CD4-positive, alpha-beta T cell treated with Interleukin-12 subunit alpha and Interleukin-12 subunit beta, for 1 hour (primary cell): ENCODE data around the gene TMEM258.

Source experiments
- DNase-seq: peaks from one replicate; pipeline ENCODE4 v3.0.0-alpha.2; 2020

Gene TMEM258

DNA sequence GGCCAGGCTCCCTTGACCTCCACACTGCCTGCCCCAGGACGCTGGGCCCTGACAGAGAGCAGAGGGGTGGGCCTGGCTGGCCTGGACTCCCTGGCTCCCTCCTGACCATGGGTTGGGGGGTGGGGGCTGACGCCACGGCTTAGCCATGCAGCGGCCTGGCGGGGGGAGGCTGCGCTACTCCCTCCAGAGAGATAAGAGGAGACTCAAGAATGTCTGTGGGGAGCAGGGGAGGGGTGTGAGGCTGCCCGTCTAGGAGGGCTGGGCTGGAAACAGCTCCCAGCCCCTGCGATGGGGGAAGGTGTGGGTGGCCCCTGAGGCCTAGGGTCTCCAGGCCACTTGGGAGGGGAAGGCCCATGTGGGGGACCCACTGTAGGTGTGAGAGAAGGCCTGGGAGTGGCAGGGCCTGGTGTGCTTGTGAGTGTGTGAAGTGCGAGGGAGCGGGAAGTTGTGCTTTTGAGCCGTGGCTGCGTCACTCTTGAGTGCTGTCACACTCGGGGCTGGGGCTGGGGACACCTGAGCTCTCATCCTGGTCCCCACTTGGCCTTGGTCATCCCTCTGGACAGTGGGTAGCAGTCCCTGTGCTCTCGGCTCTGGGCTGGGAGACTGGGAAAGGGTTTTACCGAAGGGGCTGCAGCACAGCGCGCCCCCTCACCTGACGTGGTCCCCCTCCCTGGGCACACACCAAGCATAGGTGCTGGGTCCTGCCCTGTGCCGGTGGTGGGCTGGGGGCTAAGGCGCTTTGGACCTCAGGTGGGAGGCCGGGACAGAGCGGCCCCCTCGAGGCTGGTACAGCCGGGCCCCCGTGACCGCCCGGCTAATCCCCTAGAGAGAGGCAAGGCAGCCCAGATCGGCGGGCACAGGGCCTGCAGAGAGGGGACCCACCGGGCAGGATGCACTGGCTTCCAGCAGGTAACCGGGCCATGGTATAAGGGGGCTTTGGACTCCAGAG is 37.6 kb downstream of the TMEM258 start:
- no peak for DNase-seq

DNA sequence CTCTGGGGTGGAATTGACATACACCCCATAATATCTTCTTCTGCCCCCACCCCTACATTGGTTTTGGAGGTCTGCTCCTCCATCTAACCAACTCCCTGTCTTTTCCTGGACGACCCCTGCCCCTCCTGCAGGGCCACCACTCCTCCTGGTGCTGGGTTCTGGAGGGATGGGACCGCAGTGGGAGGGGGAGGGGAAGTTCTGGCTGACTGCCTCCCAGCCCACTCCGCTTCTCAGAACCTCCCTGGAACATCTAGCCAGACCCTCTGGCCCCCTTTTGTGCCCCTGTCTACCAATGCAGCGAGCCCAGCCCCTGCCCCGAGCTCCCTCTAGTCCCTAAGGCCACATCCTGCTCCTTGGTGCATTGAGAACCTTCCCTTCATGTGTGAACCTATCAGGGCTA is 38.7 kb downstream of the TMEM258 start:
- no peak for DNase-seq

DNA sequence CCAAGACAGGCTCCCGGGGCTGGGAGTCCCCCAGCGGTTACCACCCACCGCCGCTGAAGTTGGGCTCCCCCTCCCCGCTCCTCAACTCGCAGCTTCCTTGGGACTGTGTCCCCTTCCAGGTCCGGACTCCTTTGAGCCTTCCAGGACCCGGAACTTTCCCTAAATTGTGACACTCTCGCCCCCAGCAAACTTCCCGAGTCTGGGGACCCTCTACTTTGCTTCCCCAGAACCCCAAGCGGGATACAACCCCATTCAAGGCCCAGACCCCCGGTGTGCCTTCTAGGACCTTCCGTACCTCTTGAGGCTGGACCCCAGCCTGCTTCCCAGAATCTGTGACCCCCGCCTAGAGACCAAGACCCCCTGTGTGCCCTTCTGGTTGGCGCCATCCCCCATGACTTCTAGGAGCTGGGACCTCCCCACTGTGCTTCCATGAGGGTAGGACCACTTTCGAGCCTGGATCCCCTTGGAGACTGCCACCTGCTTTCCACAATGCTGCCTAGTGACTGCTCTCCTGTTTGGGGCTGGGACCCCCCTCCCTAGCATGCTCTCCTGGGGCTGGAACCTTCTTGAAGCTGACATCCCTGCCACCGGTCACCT is 39.4 kb downstream of the TMEM258 start:
- DNase-seq: no peak

DNA sequence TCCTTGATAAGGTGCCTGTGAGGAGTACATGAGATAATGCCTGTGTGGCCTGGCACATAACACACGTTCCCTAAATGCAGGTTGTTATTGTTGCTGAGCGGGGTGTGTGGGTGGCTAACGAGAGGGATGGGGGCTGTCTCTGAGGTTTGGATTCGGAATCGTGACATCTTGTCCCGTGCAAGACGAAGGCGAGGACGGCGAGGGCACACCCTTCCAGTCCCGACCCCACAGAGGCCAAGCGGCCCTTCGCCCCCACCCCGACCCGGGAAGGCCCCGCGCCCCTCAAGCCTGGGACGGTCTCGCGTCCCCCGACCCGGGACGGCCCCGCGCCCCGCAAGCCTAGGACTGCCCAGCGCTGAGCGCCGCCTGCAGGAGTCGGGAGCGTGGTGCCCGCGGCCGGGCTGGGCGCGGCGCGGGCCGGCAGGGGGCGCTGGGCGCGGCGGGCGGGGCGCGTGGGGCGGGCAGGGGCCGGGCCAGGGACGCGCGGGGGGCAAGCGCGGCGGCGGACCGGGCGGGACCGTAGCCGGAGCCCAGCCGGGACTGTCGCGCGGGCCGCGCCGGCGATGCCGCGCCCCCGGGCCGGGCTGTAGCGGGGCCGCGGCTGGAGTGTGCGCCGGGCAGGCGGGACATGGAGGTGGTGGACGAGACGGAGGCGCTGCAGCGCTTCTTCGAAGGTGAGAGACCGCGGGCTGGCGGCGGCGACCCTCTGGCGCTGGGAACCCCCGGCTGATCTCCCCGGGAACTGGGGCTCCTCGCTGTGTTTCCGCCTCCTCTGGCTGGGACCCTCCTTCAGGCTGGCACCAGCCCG is 40.1 kb downstream of the TMEM258 start, which contains the start of gene MYRF:
Gene MYRF, plus strand, starts transcription at position 520 of the 808 bp plus-strand sequence. Its CDS starts 109 bp downstream, at position 629.
- peak; percentile 68 for DNase-seq

DNA sequence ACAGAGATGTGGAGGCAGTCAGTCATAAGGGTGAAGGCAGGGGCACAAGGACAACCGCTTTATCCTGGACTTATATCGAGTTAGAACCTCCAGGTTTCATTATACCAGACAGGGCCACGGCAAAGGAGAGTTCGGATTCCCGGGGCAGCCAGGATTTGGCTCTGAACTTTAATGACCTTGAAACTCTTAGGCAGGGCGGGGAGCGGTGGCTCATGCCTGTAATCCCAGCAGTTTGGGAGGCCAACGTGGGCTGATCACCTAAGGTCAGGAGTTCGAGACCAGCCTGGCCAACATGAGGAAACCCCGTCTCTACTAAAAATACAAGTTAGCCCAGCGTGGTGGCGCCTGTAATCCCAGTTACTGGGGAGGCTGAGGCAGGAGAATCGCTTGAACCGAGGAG is 41.0 kb downstream of the TMEM258 start:
- no peak for DNase-seq

DNA sequence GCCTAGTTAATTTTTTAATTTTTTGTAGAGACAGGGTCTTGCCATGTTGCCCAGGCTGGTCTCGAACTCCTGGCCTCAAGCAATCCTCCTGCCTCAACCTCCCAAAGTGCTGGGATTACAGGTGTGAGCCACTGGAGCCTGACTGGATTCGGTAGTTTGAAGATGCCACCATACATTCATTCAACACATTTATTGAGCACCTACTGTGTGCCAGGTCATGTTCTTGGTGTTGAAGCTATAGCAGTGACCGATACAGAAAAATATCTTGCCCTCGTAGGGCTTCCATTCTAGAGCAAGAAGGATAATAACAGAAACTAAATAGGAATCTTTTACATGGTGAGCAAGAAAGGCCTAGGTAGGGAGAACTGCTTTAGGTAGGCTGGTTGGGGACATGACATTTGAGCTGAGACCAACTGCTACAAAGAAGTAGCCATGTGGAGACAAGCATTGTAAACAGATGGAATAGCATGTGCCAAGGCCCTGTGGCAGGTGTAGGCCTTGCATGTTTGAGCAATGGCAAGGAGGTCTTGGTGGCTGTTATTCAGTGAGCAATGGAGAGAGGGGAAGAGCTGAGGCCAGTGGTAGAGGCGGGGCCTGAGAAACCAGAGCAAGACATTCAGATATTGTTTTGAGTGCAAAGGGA is 41.6 kb downstream of the TMEM258 start:
- DNase-seq: no peak

DNA sequence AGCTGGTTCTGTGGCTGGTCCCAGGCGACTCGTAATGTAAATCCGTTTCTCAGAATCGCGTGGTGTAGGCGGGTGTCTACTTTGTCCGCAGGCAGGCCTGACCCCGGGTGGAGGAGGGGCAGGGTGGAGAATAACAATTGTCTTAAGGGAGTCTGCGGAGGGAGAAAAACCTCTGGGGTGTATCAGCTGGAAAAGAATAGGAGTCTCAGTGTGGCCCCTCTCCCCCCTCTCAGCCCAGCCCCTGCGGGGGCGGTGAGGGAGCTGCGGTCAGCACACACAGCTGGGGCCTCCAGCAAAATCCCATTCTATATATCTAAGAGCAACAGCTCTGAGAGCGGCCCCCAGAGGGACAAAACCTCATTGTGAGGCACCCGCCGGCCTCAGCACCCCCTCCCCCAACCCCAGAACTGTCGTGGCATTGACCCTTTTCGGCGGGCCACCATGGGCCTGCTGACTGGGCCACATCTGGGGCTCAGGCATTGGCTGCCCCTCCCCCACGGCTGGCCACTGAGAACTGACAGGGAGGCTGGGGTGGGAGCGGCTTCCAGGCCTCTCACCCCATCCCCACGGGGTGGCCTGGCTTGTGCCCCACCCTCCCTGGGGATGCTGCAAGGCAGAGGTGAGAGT is 42.7 kb downstream of the TMEM258 start:
- no peak for DNase-seq

DNA sequence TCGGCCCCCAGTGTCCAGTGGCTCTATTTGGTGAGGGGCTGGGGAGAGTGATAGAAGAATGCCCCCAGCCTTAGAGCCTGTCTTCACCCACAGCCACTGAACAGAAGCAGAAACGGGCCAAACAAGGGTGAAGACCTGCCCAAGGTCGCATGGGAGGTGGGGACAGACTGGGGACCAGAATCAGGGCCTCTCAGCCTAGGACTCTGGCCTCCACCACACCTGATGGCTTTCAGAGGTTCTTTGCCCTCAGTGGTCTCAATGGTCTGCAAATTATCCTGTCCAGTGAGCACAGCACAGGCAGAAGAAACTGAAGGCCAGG is 44.5 kb downstream of the TMEM258 start:
- DNase-seq: no peak

DNA sequence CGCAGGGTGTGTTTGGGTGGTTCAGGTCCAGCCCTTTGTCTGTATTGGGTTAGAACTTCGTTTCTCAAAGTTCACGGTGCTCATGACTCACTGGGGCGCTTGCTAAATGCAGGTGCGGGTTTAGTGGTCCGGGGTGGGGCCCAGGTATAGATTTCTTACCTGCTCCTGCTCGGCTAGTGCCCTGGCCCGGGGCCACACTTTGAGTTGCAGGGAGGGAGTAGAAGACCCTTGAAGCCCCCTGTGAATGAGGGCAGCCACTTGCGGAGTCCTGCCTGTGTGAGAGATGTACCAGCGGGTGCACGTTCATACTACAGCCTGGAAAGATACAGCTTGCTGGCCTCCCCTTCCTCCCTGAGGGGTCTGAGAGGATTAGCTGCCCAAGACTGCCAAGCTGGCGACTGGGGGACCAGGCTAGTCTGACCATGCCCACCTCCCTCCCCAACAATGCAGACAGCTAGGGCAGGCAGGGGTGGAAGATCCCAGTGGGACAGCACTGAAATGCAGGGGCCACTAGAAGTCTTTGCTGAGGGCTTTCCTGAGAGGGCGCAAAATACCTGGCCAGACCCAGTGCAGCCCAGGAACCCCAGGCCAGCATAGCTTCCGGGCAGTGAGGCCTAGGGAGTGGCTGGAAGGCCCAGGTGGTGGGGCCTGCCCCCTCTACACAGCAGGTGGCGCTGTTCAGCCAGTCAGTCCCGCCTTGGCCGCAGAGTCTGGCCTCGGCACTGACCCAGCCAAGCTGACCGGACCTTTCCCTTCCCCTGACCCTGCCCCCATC is 45.0 kb downstream of the TMEM258 start:
- DNase-seq: peak; percentile 34

DNA sequence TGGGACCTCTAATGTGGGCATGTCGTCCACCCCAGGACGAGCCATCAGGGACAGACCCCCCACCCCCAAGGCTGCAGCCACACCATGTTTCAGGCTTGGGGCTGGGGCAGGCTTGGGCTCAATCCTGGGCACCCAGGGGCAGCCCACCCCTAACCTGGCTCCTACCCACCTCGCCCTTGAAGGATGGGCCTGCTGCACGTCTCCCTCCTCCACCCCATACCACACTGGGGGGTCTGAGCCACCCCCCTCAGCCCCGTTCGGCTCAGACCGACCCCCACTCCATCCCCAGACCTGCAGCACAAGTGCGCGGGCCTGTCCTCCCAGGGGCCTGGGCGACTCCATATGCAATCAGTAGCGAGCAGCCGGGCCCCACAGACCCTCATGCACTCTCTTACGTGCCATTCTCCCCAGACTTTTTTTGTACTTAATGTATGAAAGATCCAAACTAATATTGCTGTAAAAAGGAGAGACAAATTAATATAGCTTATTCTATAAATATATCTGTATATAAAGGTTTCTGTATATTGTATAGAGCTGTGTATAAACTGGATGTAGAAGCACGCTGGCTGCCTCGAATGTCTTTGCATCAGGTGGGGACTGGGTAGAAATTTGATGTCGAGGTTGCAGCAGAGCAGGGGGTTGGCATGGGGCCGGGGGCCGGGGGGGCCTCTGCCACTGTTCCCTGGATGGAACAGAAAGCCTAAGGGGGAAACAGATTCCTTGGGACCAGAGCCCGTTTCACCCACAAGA is 45.8 kb downstream of the TMEM258 start:
- no peak for DNase-seq

DNA sequence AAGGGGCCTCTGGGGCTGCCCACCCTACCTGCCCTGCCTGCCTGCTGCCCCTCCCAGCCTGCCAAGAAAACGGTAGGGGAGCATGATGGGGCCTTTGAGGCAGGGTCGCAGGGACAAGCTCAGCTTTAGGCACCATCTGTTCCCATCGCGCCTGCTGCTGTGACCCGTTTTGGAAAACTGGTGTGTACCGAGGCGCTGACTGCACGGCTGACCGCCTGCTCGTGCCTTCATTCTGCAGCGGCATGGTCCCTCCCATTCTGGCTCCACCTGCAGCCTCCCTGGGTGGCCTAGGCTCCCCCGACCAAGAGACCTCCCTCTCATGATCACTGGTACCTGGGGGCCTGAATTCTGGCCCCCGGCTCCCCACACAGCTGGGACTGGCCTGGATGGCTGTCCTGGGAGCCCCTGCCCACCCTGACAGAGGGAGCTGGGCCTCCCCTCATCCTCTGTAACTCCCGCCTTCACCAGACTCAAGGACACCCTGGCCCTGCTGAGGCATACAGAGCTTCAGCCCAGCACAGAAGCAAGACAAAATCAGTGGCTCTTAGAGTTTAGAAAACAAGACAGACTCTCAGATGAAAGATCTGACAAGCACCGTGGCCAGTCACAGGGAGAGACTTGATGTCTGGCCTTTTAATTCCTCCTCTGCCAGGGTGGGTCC is 46.5 kb downstream of the TMEM258 start:
- DNase-seq: no peak

DNA sequence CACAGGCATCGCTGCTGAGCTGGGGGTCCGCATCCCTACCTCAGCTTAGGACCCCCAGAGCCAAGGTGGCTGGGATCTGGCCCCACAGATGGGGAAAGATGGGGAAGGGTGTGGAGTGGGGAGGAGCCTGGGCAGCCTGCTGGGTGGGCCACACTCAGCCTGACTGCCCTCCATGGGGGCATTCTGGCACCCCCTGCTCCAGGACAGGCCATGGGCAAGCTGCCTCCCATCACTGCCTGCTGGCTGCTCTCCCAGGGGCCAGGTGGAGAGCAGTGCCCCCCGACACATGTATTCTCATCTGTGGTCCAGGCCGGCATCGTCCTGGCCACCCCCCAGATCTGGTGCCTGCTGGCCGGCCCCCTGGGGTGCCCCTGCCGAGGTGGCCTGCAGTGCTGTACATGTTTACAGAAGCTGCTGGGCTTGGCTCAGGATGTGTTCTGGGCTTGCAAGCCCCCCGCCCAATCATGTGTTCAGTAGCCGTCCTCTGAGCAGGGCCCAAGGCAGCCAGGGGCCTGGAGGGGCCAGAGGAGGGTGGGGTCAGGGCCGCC is 47.7 kb downstream of the TMEM258 start:
- no peak for DNase-seq

DNA sequence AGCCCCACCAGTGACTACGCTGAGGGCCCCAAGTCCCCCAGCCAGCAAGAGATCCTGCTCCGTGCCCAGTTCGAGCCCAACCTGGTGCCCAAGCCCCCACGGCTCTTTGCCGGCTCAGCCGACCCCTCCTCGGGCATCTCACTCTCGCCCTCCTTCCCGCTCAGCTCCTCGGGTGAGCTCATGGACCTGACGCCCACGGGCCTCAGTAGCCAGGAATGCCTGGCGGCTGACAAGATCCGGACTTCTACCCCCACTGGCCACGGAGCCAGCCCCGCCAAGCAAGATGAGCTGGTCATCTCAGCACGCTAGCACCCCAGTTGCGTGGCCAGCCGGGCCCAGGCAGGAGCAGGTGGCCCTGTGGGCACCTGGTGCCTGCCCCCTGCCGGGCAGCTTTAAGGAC is 48.2 kb downstream of the TMEM258 start:
- DNase-seq: no peak

DNA sequence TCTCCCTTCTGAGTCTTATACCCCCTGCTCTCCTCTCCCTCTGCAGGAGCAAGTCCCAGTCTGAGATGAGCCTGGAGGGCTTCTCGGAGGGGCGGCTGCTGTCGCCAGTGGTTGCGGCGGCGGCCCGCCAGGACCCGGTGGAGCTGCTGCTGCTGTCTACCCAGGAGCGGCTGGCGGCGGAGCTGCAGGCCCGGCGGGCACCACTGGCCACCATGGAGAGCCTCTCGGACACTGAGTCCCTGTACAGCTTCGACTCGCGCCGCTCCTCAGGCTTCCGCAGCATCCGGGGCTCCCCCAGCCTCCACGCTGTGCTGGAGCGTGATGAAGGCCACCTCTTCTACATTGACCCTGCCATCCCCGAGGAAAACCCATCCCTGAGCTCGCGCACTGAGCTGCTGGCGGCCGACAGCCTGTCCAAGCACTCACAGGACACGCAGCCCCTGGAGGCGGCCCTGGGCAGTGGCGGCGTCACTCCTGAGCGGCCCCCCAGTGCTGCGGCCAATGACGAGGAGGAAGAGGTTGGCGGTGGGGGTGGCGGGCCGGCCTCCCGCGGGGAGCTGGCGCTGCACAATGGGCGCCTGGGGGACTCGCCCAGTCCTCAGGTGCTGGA is 48.8 kb downstream of the TMEM258 start:
- DNase-seq: no peak

DNA sequence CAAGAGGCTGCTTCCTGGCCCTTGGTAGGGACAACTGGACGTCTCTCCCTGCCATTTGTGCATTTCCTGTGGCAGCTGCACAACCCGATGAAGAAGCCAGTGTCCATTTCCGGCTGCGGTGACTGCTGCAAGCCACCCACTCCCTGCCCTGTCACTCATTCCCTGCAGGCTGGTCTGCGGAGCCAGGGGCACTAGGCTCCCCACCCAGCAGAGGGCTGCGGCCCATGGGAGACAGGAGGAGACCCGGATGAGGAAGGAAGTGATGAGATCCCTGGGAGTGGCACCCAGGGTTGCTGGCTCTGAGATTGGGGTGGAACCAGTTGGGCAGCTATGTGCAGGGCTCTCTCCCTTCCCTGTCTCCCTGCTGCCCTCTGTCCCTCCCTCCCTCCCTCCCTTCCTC is 50.0 kb downstream of the TMEM258 start:
- no peak for DNase-seq

DNA sequence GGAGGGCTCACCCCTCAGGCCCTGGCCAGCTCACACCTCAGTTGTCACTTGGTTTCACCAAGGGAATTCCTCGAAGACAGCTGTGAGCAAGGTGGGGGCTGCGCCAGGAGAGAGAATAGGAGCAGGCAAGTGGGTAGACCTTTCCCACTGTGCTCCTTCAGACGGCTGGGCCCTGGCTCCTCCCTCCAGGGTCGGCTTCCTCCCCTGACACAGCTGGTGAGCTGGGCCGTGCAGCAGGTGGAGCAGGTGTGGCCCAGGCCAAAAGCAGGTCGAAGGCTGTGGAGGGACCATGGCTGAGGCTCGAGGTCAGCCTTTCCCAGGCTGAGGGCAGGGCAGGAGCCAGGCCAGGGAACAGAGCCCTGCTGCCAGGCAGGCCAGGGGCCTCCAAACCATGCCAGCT is 52.4 kb downstream of the TMEM258 start:
- no peak for DNase-seq

DNA sequence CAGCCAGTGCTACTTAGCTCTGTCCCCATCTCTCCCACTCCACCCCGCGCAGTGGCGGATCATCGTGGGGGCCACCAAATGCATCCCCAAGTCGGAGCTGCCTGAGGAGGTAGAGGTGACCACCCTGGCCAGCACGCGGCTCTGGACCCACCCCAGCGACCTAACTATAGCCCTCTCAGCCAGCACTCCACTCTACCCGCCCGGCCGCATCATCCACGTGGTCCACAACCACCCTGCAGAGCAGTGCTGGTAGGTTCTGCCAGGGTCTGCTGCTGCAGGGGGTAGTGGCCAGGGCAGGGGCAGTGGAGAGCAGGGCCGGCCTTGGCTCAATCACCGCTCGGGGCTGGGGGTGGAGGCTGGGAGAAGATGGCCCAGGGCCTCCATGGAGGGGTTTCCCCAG is 53.0 kb downstream of the TMEM258 start:
- no peak for DNase-seq
